ENCODE data around the gene ANKZF1.
"Not testable (repeated sequence)": the region's sequence is repeated elsewhere in the genome, so short reads cannot be mapped to it uniquely, and the experiment has no call there.

Gene ANKZF1

DNA sequence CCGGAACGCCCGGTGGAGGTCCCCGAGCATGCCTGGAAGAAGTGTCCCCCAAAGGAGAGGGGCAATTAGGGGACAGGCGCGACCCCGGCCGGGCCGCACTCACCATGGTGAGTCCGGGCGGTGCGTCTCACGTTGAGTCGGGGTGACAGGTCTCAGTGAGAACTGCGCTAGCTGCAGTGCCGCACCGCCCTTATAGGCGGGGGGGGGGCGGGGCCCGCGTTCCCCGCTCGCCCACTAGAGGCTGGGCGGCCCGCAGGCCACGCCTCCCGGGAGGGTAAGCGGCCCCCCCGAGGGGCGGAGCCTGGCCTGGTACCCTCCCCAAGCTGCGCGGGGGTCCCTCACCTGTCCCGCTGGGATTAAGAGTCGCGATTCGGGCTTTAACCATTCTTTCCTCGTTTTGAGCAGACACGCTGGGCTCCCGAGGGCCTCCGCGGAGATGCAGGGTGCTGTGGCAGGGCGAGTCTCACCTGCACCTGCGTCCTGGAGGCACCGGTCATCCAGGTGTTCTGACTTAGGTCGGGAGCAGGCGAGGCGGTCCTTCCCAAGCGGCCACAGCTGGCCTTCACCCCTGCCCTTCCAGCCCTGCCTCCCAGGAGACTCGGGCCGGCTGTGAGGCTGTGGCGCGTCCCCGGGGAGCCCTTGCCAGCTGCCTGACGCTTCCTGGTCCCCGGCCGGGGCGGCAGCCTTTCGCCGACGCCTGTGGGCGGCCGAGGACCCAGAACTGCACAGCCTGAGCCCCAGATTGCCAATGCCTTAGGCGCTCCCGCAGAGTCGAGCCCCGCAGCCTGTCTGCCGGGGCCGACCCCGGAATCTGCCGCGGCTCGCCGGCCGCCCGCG lies 24.4 kb downstream of the ANKZF1 start, which contains the start of gene TUBA4A:
TUBA4A (minus strand) TSS at position 166 of the 837 bp plus-strand sequence; CDS start at position 106, 60 bp downstream.
- Histone ChIP-seq H3K9me3 (ENCODE audit: control insufficient read depth in 2 of 2, low read length in 2 of 2) (no peaks in the 10 kb centered on the region), H3K4me1 (ENCODE audit: control insufficient read depth in 2 of 2, insufficient read depth in 2 of 2, low read length in 2 of 2) (peaks cover 41 to 45% of the 10 kb centered on the region in 2 donors), H3K36me3 (ENCODE audit: control insufficient read depth in 2 of 2, insufficient read depth in 2 of 2, low read length in 2 of 2) (peaks cover 10 to 14% of the 10 kb centered on the region in 2 donors), H3K9ac (ENCODE audit: low read depth in 1 of 2, low read length in 2 of 2) (peak within 1 kb of the TSS; percentile 86 to 88), H3K27ac (ENCODE audit: low read depth in 2 of 2, low read length in 2 of 2) (peak within 1 kb of the TSS; percentile 67 to 89), H3K4me3 (ENCODE audit: low read length in 2 of 2) (peak within 1 kb of the TSS; percentile 68 to 89), H3K27me3 (ENCODE audit: control insufficient read depth in 2 of 2, insufficient read depth in 2 of 2, low read length in 2 of 2) (peaks cover 0 to 2% of the 10 kb centered on the region in 2 donors)

DNA sequence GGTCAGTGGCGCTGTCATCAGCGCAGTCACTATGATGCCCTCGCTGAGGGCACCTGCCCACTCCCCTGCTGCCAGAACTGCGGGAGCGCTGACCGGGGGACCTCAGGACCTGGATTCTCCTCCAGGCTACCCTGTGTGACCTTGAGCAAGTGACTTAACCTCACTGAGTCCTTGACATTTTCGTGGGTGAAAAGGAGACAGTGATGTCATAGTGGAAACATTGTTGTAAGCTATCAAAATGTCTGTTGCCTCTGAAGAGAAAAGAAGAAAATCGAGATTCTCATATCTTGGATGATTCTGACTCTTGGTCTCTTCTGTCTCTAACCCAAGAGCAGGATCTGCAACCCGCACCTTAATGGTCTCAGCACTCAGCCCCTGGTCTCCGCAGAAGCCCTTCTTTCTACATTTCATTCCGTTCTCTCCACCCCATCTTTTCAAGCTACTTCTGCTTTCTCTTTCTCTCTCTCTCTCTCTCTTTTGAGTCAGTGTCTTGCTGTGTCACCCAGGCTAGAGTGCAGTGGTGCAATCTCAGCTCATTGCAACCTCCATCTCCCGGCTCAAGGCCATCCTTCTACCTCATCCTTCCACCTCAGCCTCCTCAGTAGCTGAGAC lies 25.1 kb downstream of the ANKZF1 start:
- peaks cover 34 to 37% of the 10 kb centered on the region in 2 donors for H3K4me1 ChIP-seq (ENCODE audit: control insufficient read depth in 2 of 2, insufficient read depth in 2 of 2, low read length in 2 of 2)
- peak overlapping the region; percentile 82 to 86 for H3K9ac ChIP-seq (ENCODE audit: low read depth in 1 of 2, low read length in 2 of 2)
- H3K27ac ChIP-seq (ENCODE audit: low read depth in 2 of 2, low read length in 2 of 2): peak overlapping the region; percentile 67 to 89
- H3K4me3 ChIP-seq (ENCODE audit: low read length in 2 of 2): peak overlapping the region; percentile 68 to 89
- no peaks in the 10 kb centered on the region for H3K9me3 ChIP-seq (ENCODE audit: control insufficient read depth in 2 of 2, low read length in 2 of 2)
- H3K36me3 ChIP-seq (ENCODE audit: control insufficient read depth in 2 of 2, insufficient read depth in 2 of 2, low read length in 2 of 2): peaks cover 10 to 14% of the 10 kb centered on the region in 2 donors
- H3K27me3 ChIP-seq (ENCODE audit: control insufficient read depth in 2 of 2, insufficient read depth in 2 of 2, low read length in 2 of 2): peaks cover 0 to 2% of the 10 kb centered on the region in 2 donors

DNA sequence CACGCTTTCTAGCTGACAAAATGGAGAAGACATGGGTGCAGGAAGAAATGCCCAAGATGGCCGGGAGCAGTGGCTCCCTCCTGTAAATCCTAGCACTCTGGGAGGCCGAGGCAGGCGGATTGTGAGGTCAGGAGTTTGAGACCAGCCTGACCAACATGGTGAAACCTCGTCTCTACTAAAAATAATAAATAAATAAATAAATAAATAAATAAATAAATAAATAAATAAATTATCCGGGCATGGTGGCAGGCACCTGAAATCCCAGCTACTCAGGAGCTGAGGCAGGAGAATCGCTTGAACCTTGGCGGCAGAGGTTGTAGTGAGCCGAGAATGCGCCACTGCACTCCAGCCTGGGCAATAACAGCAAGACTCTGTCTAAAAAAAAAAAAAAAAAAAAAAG lies 29.3 kb downstream of the ANKZF1 start:
- not testable (repeated sequence) for H3K9me3 ChIP-seq (ENCODE audit: control insufficient read depth in 2 of 2, low read length in 2 of 2); H3K4me1 ChIP-seq (ENCODE audit: control insufficient read depth in 2 of 2, insufficient read depth in 2 of 2, low read length in 2 of 2); H3K4me3 ChIP-seq (ENCODE audit: low read length in 2 of 2); H3K27me3 ChIP-seq (ENCODE audit: control insufficient read depth in 2 of 2, insufficient read depth in 2 of 2, low read length in 2 of 2); H3K36me3 ChIP-seq (ENCODE audit: control insufficient read depth in 2 of 2, insufficient read depth in 2 of 2, low read length in 2 of 2); H3K9ac ChIP-seq (ENCODE audit: low read depth in 1 of 2, low read length in 2 of 2); H3K27ac ChIP-seq (ENCODE audit: low read depth in 2 of 2, low read length in 2 of 2)

DNA sequence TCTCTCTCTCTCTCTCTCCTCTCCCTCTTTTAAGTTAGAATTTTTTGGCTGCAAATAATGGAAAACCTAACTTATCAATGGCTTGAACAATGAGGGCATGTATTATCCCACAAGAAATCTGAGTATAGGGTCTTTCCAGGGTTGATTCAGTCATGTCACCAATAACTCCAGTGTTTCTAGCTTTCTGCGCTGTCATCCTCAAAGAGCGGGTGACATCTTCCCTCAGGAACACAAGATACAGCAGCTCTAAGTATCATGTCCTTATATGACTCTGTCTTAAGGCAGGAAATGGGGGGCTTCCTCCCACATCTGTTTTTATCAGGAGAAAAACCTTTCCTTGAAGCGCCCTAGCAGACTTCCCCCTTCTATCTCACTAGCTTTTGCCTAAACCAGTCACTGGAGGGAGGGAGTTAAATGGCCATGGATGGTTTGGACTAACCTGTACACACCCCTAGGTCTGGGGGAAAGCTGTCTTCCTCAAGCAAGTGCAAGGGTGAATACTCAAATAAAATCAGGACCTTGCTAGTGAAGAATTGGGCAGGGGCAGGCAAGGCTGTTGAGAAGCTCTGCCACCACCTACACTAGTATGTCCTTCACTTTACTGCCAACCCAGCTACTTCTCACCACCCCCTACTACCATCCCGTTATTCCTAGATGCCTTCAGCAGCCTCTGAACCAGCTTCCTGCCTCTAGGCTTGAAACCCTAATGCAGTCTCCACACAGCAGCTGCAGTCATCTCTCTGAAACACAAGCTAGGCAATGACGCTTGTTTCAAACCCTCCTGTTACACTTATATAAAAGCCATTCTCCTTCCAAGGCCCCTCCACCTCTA lies 31.6 kb downstream of the ANKZF1 start:
- no peak overlapping the region for H3K9ac ChIP-seq (ENCODE audit: low read depth in 1 of 2, low read length in 2 of 2)
- no peaks in the 10 kb centered on the region for H3K36me3 ChIP-seq (ENCODE audit: control insufficient read depth in 2 of 2, insufficient read depth in 2 of 2, low read length in 2 of 2)
- H3K9me3 ChIP-seq (ENCODE audit: control insufficient read depth in 2 of 2, low read length in 2 of 2): no peaks in the 10 kb centered on the region
- no peak overlapping the region for H3K4me3 ChIP-seq (ENCODE audit: low read length in 2 of 2)
- H3K27ac ChIP-seq (ENCODE audit: low read depth in 2 of 2, low read length in 2 of 2): no peak overlapping the region
- peaks cover 0 to 2% of the 10 kb centered on the region in 2 donors for H3K27me3 ChIP-seq (ENCODE audit: control insufficient read depth in 2 of 2, insufficient read depth in 2 of 2, low read length in 2 of 2)
- no peaks in the 10 kb centered on the region for H3K4me1 ChIP-seq (ENCODE audit: control insufficient read depth in 2 of 2, insufficient read depth in 2 of 2, low read length in 2 of 2)

DNA sequence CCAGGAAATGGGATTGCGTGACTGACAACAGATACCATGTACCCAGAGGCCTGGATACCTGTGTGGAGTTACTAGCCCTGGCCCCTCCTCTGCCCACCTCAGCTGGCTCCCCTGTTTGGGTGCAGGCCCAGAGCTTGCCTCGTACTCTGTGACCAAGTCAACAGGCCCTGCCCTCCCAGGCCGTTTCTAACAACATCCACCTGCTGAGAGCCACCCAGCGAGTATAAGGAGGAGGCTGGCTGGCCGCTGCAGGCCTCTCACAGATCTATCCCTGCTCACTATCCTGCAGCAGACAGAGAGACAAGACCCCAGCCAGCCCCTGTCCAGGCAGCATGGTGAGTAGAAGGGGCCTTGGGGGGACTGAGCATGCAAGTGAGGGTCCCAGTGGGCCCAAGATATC lies 36.6 kb downstream of the ANKZF1 start:
- no peak overlapping the region for H3K9ac ChIP-seq (ENCODE audit: low read depth in 1 of 2, low read length in 2 of 2)
- no peaks in the 10 kb centered on the region for H3K27me3 ChIP-seq (ENCODE audit: control insufficient read depth in 2 of 2, insufficient read depth in 2 of 2, low read length in 2 of 2)
- no peaks in the 10 kb centered on the region for H3K36me3 ChIP-seq (ENCODE audit: control insufficient read depth in 2 of 2, insufficient read depth in 2 of 2, low read length in 2 of 2)
- H3K9me3 ChIP-seq (ENCODE audit: control insufficient read depth in 2 of 2, low read length in 2 of 2): no peaks in the 10 kb centered on the region
- H3K4me3 ChIP-seq (ENCODE audit: low read length in 2 of 2): no peak overlapping the region
- peaks cover 0 to 3% of the 10 kb centered on the region in 2 donors for H3K4me1 ChIP-seq (ENCODE audit: control insufficient read depth in 2 of 2, insufficient read depth in 2 of 2, low read length in 2 of 2)
- H3K27ac ChIP-seq (ENCODE audit: low read depth in 2 of 2, low read length in 2 of 2): no peak overlapping the region

DNA sequence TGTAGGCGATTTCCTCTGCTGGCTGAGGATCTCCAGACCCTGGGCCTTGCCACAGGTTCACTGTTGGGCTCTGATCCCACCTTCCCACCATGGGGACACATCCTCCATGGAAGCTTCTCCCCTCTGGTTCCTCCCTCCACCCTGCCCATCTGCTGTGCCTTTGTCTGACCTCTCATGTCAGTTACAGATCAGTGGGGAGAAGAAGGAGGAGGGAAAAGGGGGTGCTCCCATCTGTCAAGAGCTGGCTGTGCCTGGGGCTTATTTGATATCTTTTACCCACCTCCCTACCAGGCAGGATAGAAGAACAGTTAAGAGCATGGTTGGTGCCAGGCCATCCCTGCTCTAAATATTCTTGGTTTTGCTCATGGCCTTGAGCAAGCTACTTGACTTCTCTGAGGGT lies 37.3 kb downstream of the ANKZF1 start:
- H3K9ac ChIP-seq (ENCODE audit: low read depth in 1 of 2, low read length in 2 of 2): no peak overlapping the region
- H3K4me3 ChIP-seq (ENCODE audit: low read length in 2 of 2): no peak overlapping the region
- H3K27ac ChIP-seq (ENCODE audit: low read depth in 2 of 2, low read length in 2 of 2): no peak overlapping the region
- no peaks in the 10 kb centered on the region for H3K27me3 ChIP-seq (ENCODE audit: control insufficient read depth in 2 of 2, insufficient read depth in 2 of 2, low read length in 2 of 2)
- peaks cover 0 to 3% of the 10 kb centered on the region in 2 donors for H3K4me1 ChIP-seq (ENCODE audit: control insufficient read depth in 2 of 2, insufficient read depth in 2 of 2, low read length in 2 of 2)
- no peaks in the 10 kb centered on the region for H3K9me3 ChIP-seq (ENCODE audit: control insufficient read depth in 2 of 2, low read length in 2 of 2)
- H3K36me3 ChIP-seq (ENCODE audit: control insufficient read depth in 2 of 2, insufficient read depth in 2 of 2, low read length in 2 of 2): no peaks in the 10 kb centered on the region

DNA sequence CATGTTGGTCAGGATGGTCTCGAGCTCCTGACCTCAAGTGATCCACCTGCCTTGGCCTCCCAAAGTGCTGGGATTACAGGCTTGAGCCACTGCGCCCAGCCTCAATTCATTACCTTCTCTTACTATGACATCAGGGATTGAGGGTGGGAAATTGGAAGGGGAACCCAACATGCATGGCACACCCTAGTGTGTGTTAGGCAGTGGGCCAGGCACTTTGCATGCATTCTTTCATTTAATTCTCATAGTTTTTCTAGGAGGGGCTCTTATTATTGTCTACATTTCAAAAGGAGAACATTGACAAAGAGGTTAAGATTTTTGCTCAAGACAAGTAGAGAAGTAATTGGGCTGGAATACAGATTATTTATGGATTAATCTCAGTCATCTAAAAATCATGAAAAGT lies 38.7 kb downstream of the ANKZF1 start:
- no peak overlapping the region for H3K4me3 ChIP-seq (ENCODE audit: low read length in 2 of 2)
- peaks cover 0 to 3% of the 10 kb centered on the region in 2 donors for H3K4me1 ChIP-seq (ENCODE audit: control insufficient read depth in 2 of 2, insufficient read depth in 2 of 2, low read length in 2 of 2)
- H3K9ac ChIP-seq (ENCODE audit: low read depth in 1 of 2, low read length in 2 of 2): no peak overlapping the region
- no peaks in the 10 kb centered on the region for H3K36me3 ChIP-seq (ENCODE audit: control insufficient read depth in 2 of 2, insufficient read depth in 2 of 2, low read length in 2 of 2)
- no peaks in the 10 kb centered on the region for H3K27me3 ChIP-seq (ENCODE audit: control insufficient read depth in 2 of 2, insufficient read depth in 2 of 2, low read length in 2 of 2)
- no peak overlapping the region for H3K27ac ChIP-seq (ENCODE audit: low read depth in 2 of 2, low read length in 2 of 2)
- H3K9me3 ChIP-seq (ENCODE audit: control insufficient read depth in 2 of 2, low read length in 2 of 2): no peaks in the 10 kb centered on the region

DNA sequence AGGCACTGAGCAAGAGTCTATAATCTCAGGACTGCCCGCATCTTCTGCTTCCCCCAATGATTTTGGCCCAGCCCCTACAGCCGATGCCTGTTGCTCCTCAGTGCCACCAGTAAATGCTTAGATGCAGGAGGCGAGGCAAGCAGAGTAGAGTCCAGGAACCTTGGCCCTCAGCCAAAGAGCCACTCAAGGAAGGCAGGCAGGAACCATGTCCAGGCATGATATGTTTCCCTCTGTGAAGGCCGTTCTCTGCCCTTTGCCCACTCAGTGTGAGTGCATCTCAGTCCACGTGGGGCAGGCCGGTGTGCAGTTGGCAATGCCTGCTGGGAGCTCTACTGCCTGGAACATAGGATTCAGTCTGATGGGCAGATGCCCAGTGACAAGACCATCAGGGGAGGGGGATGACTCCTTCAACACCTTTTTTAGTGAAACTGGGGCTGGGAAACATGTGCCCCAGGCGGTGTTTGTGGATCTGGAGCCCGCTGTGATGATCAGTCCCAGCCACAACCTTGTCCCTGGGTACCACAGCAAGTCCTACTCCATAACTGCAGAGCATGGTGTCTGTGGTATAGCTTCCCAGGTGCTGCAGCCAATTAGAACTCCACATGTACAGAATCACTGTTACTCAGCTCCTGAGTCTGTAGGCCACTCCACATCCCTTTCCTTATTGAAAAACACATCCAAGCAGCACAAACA lies 39.9 kb downstream of the ANKZF1 start:
- H3K36me3 ChIP-seq (ENCODE audit: control insufficient read depth in 2 of 2, insufficient read depth in 2 of 2, low read length in 2 of 2): no peaks in the 10 kb centered on the region
- H3K9ac ChIP-seq (ENCODE audit: low read depth in 1 of 2, low read length in 2 of 2): no peak overlapping the region
- H3K4me3 ChIP-seq (ENCODE audit: low read length in 2 of 2): no peak overlapping the region
- H3K27me3 ChIP-seq (ENCODE audit: control insufficient read depth in 2 of 2, insufficient read depth in 2 of 2, low read length in 2 of 2): no peaks in the 10 kb centered on the region
- H3K9me3 ChIP-seq (ENCODE audit: control insufficient read depth in 2 of 2, low read length in 2 of 2): no peaks in the 10 kb centered on the region
- H3K27ac ChIP-seq (ENCODE audit: low read depth in 2 of 2, low read length in 2 of 2): no peak overlapping the region
- peaks cover 0 to 3% of the 10 kb centered on the region in 2 donors for H3K4me1 ChIP-seq (ENCODE audit: control insufficient read depth in 2 of 2, insufficient read depth in 2 of 2, low read length in 2 of 2)

DNA sequence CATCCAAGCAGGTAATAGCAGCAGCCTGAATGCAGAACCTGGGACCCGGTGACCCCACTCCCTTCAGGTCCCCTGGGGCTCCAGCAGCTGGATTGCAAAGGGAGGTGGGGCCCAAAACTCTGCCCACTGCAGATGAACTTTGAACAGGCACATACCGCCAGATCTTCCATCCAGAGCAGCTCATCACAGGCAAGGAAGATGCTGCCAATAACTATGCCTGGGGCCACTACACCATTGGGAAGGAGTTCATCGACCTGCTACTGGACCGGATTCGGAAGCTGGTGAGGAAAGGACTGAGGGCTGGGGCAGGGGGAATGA lies 40.4 kb downstream of the ANKZF1 start:
- H3K4me1 ChIP-seq (ENCODE audit: control insufficient read depth in 2 of 2, insufficient read depth in 2 of 2, low read length in 2 of 2): peaks cover 0 to 3% of the 10 kb centered on the region in 2 donors
- H3K36me3 ChIP-seq (ENCODE audit: control insufficient read depth in 2 of 2, insufficient read depth in 2 of 2, low read length in 2 of 2): no peaks in the 10 kb centered on the region
- no peak overlapping the region for H3K27ac ChIP-seq (ENCODE audit: low read depth in 2 of 2, low read length in 2 of 2)
- H3K9ac ChIP-seq (ENCODE audit: low read depth in 1 of 2, low read length in 2 of 2): no peak overlapping the region
- H3K27me3 ChIP-seq (ENCODE audit: control insufficient read depth in 2 of 2, insufficient read depth in 2 of 2, low read length in 2 of 2): no peaks in the 10 kb centered on the region
- no peaks in the 10 kb centered on the region for H3K9me3 ChIP-seq (ENCODE audit: control insufficient read depth in 2 of 2, low read length in 2 of 2)
- H3K4me3 ChIP-seq (ENCODE audit: low read length in 2 of 2): no peak overlapping the region

Measured in mucosa of rectum (tissue), 2 donors.